Esophagus (tissue), 2 donors: Measurements from ENCODE around the gene ARMH3. TPM values are rescaled to one million over a fixed set of nuclear protein-coding genes. Genes with fewer than 3 reads are reported as not detected.
"Not testable (repeated sequence)": the region's sequence is repeated elsewhere in the genome, so short reads cannot be mapped to it uniquely, and the experiment has no call there.

Experiments
- H3K27ac ChIP-seq, 2 donors: one replicate each; pipeline ENCODE4 v1.5.1; 2013; ENCODE audit warnings: low read depth in 2 of 2, mild to moderate bottlenecking in 2 of 2, inconsistent platforms in 1 of 2, low read length in 1 of 2, moderate library complexity in 1 of 2
- H3K27me3 ChIP-seq, 2 donors: one replicate each; pipeline ENCODE4 v1.6.1; 2013; ENCODE audit warnings: low read length in 2 of 2, control low read depth in 1 of 2, mild to moderate bottlenecking in 1 of 2; ENCODE audit not compliant: insufficient read depth in 2 of 2, control insufficient read depth in 1 of 2
- H3K36me3 ChIP-seq, 2 donors: one replicate each; pipeline ENCODE4 v1.6.1; 2013; ENCODE audit warnings: low read length in 1 of 2; ENCODE audit not compliant: control insufficient read depth in 2 of 2, insufficient read depth in 2 of 2
- H3K4me1 ChIP-seq, 2 donors: one replicate each; pipeline ENCODE4 v1.6.1; 2013; ENCODE audit warnings: low read length in 1 of 2; ENCODE audit not compliant: control insufficient read depth in 2 of 2, insufficient read depth in 2 of 2
- H3K4me3 ChIP-seq, 2 donors: one replicate each; pipeline ENCODE4 v1.5.1; 2013; ENCODE audit warnings: low read length in 2 of 2, mild to moderate bottlenecking in 2 of 2, low read depth in 1 of 2, moderate library complexity in 1 of 2
- H3K9me3 ChIP-seq, 2 donors: one replicate each; pipeline ENCODE4 v1.6.1; 2013; ENCODE audit warnings: mild to moderate bottlenecking in 2 of 2, low read depth in 1 of 2, low read length in 1 of 2, moderate library complexity in 1 of 2; ENCODE audit not compliant: control insufficient read depth in 2 of 2, insufficient read depth in 1 of 2
- WGBS, 2 donors: extraction: QIAGEN DNeasy Blood & Tissue Kit; methylation state at CpG; one replicate each; pipeline ENCODE4 v1.1.7; 2013; 5-methylcytosine and 5-hydroxymethylcytosine counted together
- polyA plus RNA-seq, 2 donors: library from polyadenylated mRNA; stranded (reverse); fragments of 200-250 nt; gene quantifications; one replicate each; pipeline ENCODE4 v1.2.3, GENCODE V29; 2013
- donor health status: healthy with polysubstance abuse.
- donor health status: Bipolar disorder and iron deficiency.

The ARMH3 gene
- polyA plus RNA-seq, 2 donors: 13.1 to 16.3 TPM

DNA sequence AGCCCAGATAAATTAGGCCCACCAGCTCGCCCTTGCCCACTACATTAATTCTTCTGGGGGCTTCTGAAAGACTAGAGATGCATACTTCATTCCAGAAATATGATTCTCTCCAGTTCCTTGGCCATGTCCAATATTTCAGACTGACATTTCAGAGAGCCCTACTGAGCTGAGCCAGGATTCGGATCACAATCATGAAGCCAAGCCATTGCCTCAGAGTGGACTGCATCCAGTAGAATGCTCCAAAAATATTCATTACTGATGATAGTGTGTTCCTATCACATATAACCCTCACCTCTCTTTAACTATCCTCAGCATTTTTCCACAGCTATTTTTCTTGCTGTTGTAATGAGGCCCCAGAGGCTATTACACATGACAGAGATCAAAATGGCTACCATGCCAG lies 38.7 kb downstream of the ARMH3 start:
- no peak overlapping the region for H3K27ac ChIP-seq
- H3K36me3 ChIP-seq: peaks cover 0 to 3% of the 10 kb centered on the region in 2 donors
- no peaks in the 10 kb centered on the region for H3K27me3 ChIP-seq
- 88 to 91% methylated on average over 2 of the region's 2 CpGs for WGBS, 2 donors
- no peaks in the 10 kb centered on the region for H3K4me1 ChIP-seq
- H3K9me3 ChIP-seq: no peaks in the 10 kb centered on the region
- no peak overlapping the region for H3K4me3 ChIP-seq

DNA sequence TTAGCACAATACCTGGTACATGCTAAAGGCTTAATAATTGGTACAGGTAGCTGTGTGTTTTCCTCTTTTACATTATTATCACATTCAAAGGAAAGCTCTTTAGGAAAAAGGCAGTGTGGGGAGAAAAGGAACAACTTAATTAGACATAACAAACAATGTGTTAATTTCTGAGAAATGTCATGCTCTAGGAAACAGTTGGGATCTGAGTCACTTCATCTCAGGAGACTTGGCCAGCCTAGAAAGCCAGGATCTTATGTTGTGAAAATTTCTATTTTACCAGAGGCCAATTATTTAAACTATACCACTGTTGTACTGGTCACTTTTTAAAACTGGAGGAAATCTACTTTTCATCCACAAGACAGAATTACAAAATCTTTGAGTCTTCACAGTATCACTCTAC lies 39.6 kb downstream of the ARMH3 start:
- peaks cover 0 to 3% of the 10 kb centered on the region in 2 donors for H3K36me3 ChIP-seq

DNA sequence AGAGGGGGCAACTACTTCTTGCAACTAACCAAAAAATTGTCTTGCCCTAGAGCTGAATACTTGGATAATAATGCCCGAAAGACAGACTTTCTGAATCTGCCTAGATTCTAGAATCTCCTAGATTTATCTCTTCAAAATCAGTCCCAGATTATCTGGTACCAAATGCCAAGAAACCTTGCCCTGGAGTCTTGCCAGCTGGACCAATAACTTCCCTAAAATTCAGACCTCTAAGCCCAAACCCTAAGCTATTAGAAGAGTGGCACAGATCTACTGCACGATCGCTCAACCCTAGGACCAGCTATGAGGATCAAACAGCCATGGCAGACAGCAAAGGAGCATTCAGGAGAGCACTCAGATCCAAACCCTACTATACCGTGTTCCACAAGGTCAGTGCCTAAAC lies 45.0 kb downstream of the ARMH3 start:
- Histone ChIP-seq H3K27me3 (no peaks in the 10 kb centered on the region), H3K9me3 (no peaks in the 10 kb centered on the region), H3K4me3 (no peak overlapping the region), H3K36me3 (peaks cover 0 to 8% of the 10 kb centered on the region in 2 donors), H3K27ac (no peak overlapping the region), H3K4me1 (no peaks in the 10 kb centered on the region)
- WGBS, 2 donors: 83 to 90% methylated on average over 4 of the region's 4 CpGs

More for the DNA sequence above, 39.6 kb downstream of the ARMH3 start:
- Histone ChIP-seq H3K27me3 (no peaks in the 10 kb centered on the region), H3K9me3 (no peaks in the 10 kb centered on the region), H3K4me3 (no peak overlapping the region), H3K27ac (no peak overlapping the region), H3K4me1 (no peaks in the 10 kb centered on the region)

DNA sequence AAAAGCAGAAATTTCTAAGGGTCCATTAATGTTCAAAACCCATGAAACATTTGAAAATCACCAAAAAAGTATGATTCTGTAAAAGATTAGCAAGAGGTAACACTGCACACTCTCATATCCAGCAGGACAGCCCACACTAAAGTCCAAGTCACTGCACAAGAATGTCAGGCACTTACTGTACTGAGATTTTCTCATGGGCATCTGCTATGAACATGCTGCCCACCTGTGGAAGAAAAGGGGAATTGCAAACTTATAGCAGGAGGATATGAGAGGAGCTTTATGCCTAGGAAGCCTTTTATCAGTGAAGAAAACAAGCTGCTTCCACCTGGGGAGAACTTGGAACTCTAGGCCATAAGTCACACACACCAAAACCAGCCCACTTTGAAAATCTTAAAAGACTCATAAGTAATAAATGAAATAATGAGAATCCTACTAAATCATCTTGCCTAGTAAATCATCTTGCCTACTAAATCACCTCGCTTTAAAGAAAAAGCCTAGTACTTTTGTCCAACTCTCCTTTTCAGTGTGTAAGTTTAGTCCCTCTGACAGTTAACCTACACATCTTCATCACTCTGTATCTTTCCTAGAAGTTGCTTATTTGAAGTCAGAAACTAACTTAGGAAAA lies 46.1 kb downstream of the ARMH3 start:
- Histone ChIP-seq H3K4me1 (no peaks in the 10 kb centered on the region), H3K27ac (no peak overlapping the region), H3K4me3 (no peak overlapping the region), H3K27me3 (no peaks in the 10 kb centered on the region), H3K36me3 (peaks cover 0 to 8% of the 10 kb centered on the region in 2 donors), H3K9me3 (no peaks in the 10 kb centered on the region)
- 94 to 96% methylated on average over 1 of the region's 1 CpG for WGBS, 2 donors

DNA sequence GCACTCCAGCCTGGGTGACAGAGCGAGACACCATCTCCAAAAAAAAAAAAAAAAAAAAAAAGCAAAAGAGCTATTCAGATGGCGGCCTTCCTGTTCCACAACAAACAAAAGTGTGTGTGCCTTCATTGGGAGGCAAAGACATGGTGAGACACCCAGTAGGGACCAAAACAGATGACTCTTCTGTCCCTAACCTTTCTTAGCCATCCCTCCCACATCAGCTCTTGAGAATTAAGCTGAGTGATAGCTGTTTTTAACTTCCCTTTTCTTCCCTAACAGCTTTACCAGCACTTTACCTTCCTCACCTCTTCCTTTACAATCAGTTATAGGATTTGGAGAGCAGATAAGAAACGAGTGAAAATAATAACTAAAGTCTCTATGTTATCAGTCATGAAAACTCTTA lies 48.2 kb downstream of the ARMH3 start:
- Histone ChIP-seq H3K27ac (no peak overlapping the region), H3K4me3 (no peak overlapping the region), H3K4me1 (no peaks in the 10 kb centered on the region), H3K36me3 (peaks cover 0 to 5% of the 10 kb centered on the region in 2 donors), H3K27me3 (no peaks in the 10 kb centered on the region), H3K9me3 (no peaks in the 10 kb centered on the region)
- WGBS, 2 donors: 76 to 87% methylated on average over 2 to 3 of the region's 3 CpGs

DNA sequence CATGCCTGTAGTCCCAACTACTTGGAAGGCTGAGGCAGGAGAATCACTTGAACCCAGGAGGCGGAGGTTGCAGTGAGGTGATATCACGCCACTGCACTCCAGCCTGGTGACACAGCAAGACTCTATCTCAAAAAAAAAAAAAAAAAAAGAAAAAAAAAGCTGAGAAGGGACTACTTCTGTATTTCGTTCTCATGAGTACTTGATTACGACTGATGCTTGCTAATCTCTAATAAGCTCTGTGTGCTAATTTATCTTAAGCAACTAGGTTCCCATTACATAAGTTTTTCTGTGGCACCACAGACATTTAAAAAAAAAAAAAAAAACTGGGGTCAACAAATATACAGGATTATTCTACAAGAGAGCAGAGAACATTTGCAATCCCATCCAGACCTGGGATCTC lies 48.9 kb downstream of the ARMH3 start:
- not testable (repeated sequence) for H3K27me3 ChIP-seq, H3K9me3 ChIP-seq, H3K36me3 ChIP-seq, H3K4me1 ChIP-seq, H3K4me3 ChIP-seq, H3K27ac ChIP-seq
- 89 to 94% methylated on average over 4 of the region's 4 CpGs for whole genome bisulfite sequencing, 2 donors

DNA sequence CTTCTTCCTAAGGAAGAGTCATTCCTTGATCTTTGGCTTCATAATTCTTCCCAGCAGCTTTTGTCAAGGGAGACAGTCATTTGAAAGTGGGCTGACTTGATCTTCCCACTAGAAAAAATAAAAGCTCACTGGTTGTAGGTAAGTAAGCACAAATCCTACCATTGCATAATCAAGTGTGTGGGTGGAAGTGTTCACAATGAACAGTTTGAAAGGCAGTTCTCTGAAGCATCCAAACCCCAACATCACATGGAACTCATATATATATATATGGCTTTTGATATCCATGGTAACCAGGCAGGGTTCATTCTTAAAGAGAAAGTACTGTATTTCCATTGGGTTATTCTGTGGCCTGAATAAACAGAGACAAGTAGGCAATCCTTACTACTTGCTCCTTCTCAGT lies 51.6 kb downstream of the ARMH3 start:
- peaks cover 2 to 3% of the 10 kb centered on the region in 2 donors for H3K36me3 ChIP-seq

DNA sequence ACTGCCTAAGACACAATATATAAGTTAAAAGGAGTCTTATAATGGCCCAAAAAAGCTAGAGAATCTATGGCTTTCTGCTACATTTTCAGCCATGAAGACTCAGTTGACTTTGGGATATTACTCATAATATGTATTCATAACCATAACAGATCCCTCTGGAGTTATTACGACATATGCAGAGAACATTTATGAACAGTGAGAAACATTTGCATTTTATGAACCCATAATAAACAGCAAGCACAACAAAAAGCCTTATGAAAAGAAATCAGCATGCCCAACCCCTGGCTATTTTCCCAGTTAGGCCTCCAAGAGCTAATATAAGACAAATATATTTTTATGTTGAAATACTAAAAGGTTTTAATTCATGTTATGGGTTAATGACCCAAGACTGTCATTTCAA lies 52.4 kb downstream of the ARMH3 start:
- Histone ChIP-seq H3K27me3 (no peaks in the 10 kb centered on the region), H3K27ac (no peak overlapping the region), H3K9me3 (no peaks in the 10 kb centered on the region), H3K36me3 (peaks cover 2 to 3% of the 10 kb centered on the region in 2 donors), H3K4me1 (no peaks in the 10 kb centered on the region), H3K4me3 (no peak overlapping the region)
- 59 to 68% methylated on average over 1 of the region's 1 CpG for WGBS, 2 donors

More for the DNA sequence above, 51.6 kb downstream of the ARMH3 start:
- no peaks in the 10 kb centered on the region for H3K4me1 ChIP-seq
- H3K9me3 ChIP-seq: no peaks in the 10 kb centered on the region
- no peaks in the 10 kb centered on the region for H3K27me3 ChIP-seq
- no peak overlapping the region for H3K27ac ChIP-seq
- no peak overlapping the region for H3K4me3 ChIP-seq

DNA sequence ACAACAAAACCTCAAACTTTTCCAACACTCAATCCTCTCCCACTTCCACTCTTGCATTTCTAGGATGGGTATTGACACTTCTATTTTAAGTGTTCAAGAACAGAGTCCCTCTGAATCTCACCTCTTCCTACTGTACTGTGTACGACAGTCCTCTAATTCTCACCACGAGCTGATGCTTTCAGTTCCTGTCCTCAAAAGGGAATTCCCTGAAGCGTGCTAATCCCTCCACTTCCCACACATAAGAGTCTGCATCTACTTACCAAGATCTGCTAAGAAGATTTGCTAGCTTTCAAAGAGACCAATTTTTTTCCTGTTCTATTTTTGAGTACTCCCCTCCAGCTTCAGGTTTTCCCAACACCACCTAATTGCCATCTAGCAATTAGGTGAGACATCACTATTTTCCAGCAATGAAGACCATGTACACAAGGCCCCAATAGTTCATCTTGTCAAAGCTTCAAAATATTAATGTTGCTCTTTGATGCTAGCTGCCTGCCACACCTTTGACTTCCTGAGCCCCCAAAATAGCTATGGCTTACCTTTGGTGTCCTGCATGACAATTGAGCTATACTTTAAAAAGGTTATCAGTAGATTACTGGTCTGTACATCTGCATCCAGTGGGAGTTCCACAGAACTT lies 54.4 kb downstream of the ARMH3 start:
- Histone ChIP-seq H3K9me3 (no peaks in the 10 kb centered on the region), H3K4me3 (no peak overlapping the region), H3K27ac (no peak overlapping the region), H3K36me3 (peaks cover 2 to 7% of the 10 kb centered on the region in 2 donors), H3K27me3 (no peaks in the 10 kb centered on the region), H3K4me1 (no peaks in the 10 kb centered on the region)
- WGBS, 2 donors: 54 to 62% methylated on average over 3 of the region's 3 CpGs

DNA sequence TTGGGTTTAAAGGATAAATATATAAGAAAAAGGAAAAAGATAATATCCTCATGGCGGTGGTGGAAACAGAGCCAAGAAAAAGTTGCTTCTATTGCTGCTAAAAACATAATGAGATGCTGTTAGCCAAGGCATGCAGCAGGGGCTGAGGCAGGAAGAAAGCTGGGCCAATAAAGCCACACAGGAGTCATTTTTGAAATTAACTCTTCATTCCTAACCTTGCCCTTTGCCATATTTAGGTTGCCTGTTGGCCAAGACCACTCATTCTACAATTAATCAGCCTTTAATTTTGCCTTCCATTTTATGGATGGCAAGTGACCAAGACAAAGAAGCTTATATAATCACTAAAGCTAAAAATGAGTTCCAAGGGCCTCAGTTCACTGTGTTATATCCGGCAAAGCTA lies 58.2 kb downstream of the ARMH3 start:
- Histone ChIP-seq H3K36me3 (peaks cover 0 to 7% of the 10 kb centered on the region in 2 donors), H3K4me1 (no peaks in the 10 kb centered on the region)
- WGBS, 2 donors: 70 to 72% methylated on average over 2 of the region's 2 CpGs

More for the DNA sequence above, 58.2 kb downstream of the ARMH3 start:
- Histone ChIP-seq H3K9me3 (no peaks in the 10 kb centered on the region), H3K27ac (no peak overlapping the region), H3K27me3 (no peaks in the 10 kb centered on the region), H3K4me3 (no peak overlapping the region)
